HEK293 (cell line): ENCODE measurements around the gene KRTAP5-8.

ENCODE experiments used
- CTCF ChIA-PET: fragments of 350-600 bp; formaldehyde crosslinking; extraction: SDS; loops from one replicate; lab custom pipeline; 2021; ENCODE audit warnings: antibody characterized with exemption; lab: Yijun Ruan, JAX
- POLR2A ChIA-PET: fragments of 300-600 bp; formaldehyde crosslinking; extraction: SDS; loops from one replicate; lab custom pipeline; 2020; ENCODE audit warnings: antibody characterized with exemption, inconsistent platforms; lab: Yijun Ruan, JAX
- H3K27ac ChIP-seq: fragments of 200-500 bp; sonication (Bioruptor generic); 2 replicates; pipeline ENCODE4 v1.5.1; 2014; ENCODE audit warnings: low read depth, low read length, control low read depth, inconsistent platforms; ENCODE audit errors: extremely low read depth
- H3K36me3 ChIP-seq, 2 experiments: fragments of 200-500 bp in 1 of 2; sonication (Bioruptor generic) in 1 of 2; 1 replicate in 1 of 2; 2 replicates in 1 of 2; pipeline ENCODE4 v1.5.1; 2014 to 2017; ENCODE audit warnings: inconsistent platforms in 2 of 2, low read length in 2 of 2; ENCODE audit not compliant: control insufficient read depth in 2 of 2, insufficient read depth in 1 of 2
- H3K4me1 ChIP-seq: fragments of 200-500 bp; sonication (Bioruptor generic); 2 replicates; pipeline ENCODE4 v1.5.1; 2014; ENCODE audit warnings: mild to moderate bottlenecking, low read length, inconsistent platforms; ENCODE audit not compliant: control insufficient read depth, insufficient read depth
- H3K4me3 ChIP-seq: 2 replicates; pipeline ENCODE4 v1.5.1; 2011; ENCODE audit warnings: low read depth, mild to moderate bottlenecking, control low read depth, low read length, moderate library complexity
- H3K9me3 ChIP-seq: fragments of 200-500 bp; sonication (Bioruptor generic); 2 replicates; pipeline ENCODE4 v1.5.1; 2014; ENCODE audit warnings: low read depth, low read length, inconsistent platforms; ENCODE audit not compliant: control insufficient read depth, insufficient read depth
- ELK4 ChIP-seq: IDR thresholded peaks from 2 replicates; pipeline ENCODE4 v1.6.1; 2011; ENCODE audit warnings: mild to moderate bottlenecking, low read depth, low read length, borderline replicate concordance
- HOXC10 ChIP-seq: sonication (generic); formaldehyde crosslinking; IDR thresholded peaks from 2 replicates; pipeline ENCODE4 v1.8.1; 2023; ENCODE audit warnings: mild to moderate bottlenecking, missing genetic modification reagents
- KLF1 ChIP-seq: fragments of 450-650 bp; formaldehyde crosslinking; IDR thresholded peaks from 2 replicates; pipeline ENCODE4 v1.5.1; 2016; ENCODE audit warnings: missing biosample characterization, missing genetic modification characterization
- KLF17 ChIP-seq: fragments of 450-650 bp; formaldehyde crosslinking; IDR thresholded peaks from 2 replicates; pipeline ENCODE4 v1.5.1; 2016; ENCODE audit warnings: missing biosample characterization, missing genetic modification characterization
- MZF1 ChIP-seq: fragments of 450-650 bp; formaldehyde crosslinking; IDR thresholded peaks from 2 replicates; pipeline ENCODE4 v1.5.1; 2017; ENCODE audit warnings: missing biosample characterization, missing genetic modification characterization, borderline replicate concordance
- PRDM1 ChIP-seq: fragments of 450-650 bp; formaldehyde crosslinking; IDR thresholded peaks from 2 replicates; pipeline ENCODE4; 2016; ENCODE audit warnings: missing biosample characterization, missing genetic modification characterization
- PRDM6 ChIP-seq: fragments of 450-650 bp; formaldehyde crosslinking; IDR thresholded peaks from 2 replicates; pipeline ENCODE4 v1.5.1; 2017; ENCODE audit warnings: missing biosample characterization, missing genetic modification characterization
- RBAK ChIP-seq: fragments of 450-650 bp; formaldehyde crosslinking; IDR thresholded peaks from 2 replicates; pipeline ENCODE4 v1.5.1; 2016; ENCODE audit warnings: missing biosample characterization, missing genetic modification characterization
- REPIN1 ChIP-seq: fragments of 450-650 bp; formaldehyde crosslinking; IDR thresholded peaks from 2 replicates; pipeline ENCODE4 v1.5.1; 2017; ENCODE audit warnings: missing biosample characterization, missing genetic modification characterization, low read depth
- SP3 ChIP-seq: fragments of 450-650 bp; formaldehyde crosslinking; IDR thresholded peaks from 2 replicates; pipeline ENCODE4 v1.5.1; 2016; ENCODE audit warnings: missing biosample characterization, missing genetic modification characterization
- TSHZ1 ChIP-seq: fragments of 450-650 bp; formaldehyde crosslinking; IDR thresholded peaks from 2 replicates; pipeline ENCODE4 v1.5.1; 2016; ENCODE audit warnings: missing biosample characterization, missing genetic modification characterization, borderline replicate concordance
- YY1 ChIP-seq: fragments of 450-650 bp; formaldehyde crosslinking; IDR thresholded peaks from 2 replicates; pipeline ENCODE4 v1.5.1; 2018; ENCODE audit warnings: missing biosample characterization, missing genetic modification characterization
- ZBTB17 ChIP-seq: fragments of 450-650 bp; formaldehyde crosslinking; IDR thresholded peaks from 2 replicates; pipeline ENCODE4 v1.5.1; 2016; ENCODE audit warnings: missing biosample characterization, missing genetic modification characterization
- ZBTB7A ChIP-seq: fragments of 450-650 bp; formaldehyde crosslinking; IDR thresholded peaks from 2 replicates; pipeline ENCODE4 v1.5.1; 2016; ENCODE audit warnings: low read depth, missing biosample characterization, missing genetic modification characterization
- ZFP41 ChIP-seq: fragments of 450-650 bp; formaldehyde crosslinking; IDR thresholded peaks from 2 replicates; pipeline ENCODE4 v1.5.1; 2016; ENCODE audit warnings: missing biosample characterization, missing genetic modification characterization, borderline replicate concordance
- ZNF133 ChIP-seq: fragments of 450-650 bp; formaldehyde crosslinking; IDR thresholded peaks from 2 replicates; pipeline ENCODE4 v1.5.1; 2016; ENCODE audit warnings: missing biosample characterization, missing genetic modification characterization
- ZNF184 ChIP-seq: fragments of 450-650 bp; IDR thresholded peaks from 2 replicates; pipeline ENCODE4 v1.5.1; 2018; ENCODE audit warnings: missing biosample characterization, mild to moderate bottlenecking, missing genetic modification characterization
- ZNF280C ChIP-seq: fragments of 450-650 bp; formaldehyde crosslinking; IDR thresholded peaks from 2 replicates; pipeline ENCODE4 v1.5.1; 2016; ENCODE audit warnings: missing biosample characterization, missing genetic modification characterization
- ZNF623 ChIP-seq: fragments of 450-650 bp; formaldehyde crosslinking; IDR thresholded peaks from 2 replicates; pipeline ENCODE4 v1.5.1; 2016; ENCODE audit warnings: missing biosample characterization, missing genetic modification characterization
- ZNF747 ChIP-seq: fragments of 450-650 bp; formaldehyde crosslinking; IDR thresholded peaks from 2 replicates; pipeline ENCODE4 v1.5.1; 2016; ENCODE audit warnings: missing biosample characterization, missing genetic modification characterization
- ZNF777 ChIP-seq: fragments of 450-650 bp; formaldehyde crosslinking; IDR thresholded peaks from 2 replicates; pipeline ENCODE4 v1.5.1; 2017; ENCODE audit warnings: missing biosample characterization, missing genetic modification characterization, borderline replicate concordance
- ZNF843 ChIP-seq: fragments of 450-650 bp; formaldehyde crosslinking; IDR thresholded peaks from 2 replicates; pipeline ENCODE4 v1.5.1; 2016; ENCODE audit warnings: missing biosample characterization, missing genetic modification characterization
- ZXDB ChIP-seq: fragments of 450-650 bp; formaldehyde crosslinking; IDR thresholded peaks from 2 replicates; pipeline ENCODE4 v1.5.1; 2016; ENCODE audit warnings: missing biosample characterization, missing genetic modification characterization
- TF ChIP-seq, protein P1 (sequence below): fragments of 450-650 bp; formaldehyde crosslinking; IDR thresholded peaks from 2 replicates; pipeline ENCODE4 v1.5.1; 2016; ENCODE audit warnings: missing biosample characterization, missing genetic modification characterization

Gene KRTAP5-8

DNA sequence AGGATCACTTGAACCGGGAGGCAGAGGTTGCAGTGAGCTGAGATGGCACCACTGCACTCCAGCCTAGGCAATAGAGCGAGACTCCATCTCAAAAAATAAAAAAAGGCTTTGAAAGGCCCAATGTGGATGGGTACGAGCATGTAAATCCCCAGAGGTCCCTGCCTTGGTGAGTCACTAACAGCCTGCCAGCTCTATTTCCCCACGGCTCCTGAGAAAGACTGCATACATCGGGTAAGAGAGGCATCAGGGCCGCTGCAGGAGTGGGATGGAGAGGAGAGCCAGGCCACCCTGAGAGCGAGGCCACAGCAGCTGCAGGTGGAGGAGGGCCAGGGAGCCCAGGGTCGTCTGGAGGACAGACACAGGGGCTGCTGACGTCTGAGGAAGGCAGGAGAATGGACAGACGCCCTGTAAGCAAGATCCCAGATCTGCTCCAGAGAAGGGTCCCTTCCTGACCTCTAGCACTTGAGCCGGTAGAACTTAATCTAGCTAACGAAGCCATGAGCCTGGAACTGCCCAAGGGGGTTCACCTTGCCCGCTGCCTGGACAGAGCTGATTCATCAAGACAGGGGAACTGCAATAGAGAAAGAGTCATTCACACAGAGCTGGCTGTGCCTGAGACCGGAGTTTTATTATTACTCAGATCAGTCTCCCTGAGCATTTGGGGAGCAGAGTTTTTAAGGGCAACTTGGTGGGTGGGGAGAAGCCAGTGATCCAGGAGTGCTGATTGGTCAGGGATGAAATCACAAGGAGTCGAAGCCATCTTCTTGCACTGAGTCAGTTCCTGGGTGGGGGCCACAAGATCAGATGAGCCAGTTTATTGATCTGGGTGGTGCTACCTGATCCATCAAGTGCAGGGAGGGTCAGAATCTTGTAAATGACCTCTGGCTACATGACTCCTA, 5.3 kb downstream of the KRTAP5-8 start:
- ChIA-PET POLR2A (no interaction called here), CTCF (no interaction called here)
- no peaks in the 10 kb centered on the region for H3K9me3 ChIP-seq

DNA sequence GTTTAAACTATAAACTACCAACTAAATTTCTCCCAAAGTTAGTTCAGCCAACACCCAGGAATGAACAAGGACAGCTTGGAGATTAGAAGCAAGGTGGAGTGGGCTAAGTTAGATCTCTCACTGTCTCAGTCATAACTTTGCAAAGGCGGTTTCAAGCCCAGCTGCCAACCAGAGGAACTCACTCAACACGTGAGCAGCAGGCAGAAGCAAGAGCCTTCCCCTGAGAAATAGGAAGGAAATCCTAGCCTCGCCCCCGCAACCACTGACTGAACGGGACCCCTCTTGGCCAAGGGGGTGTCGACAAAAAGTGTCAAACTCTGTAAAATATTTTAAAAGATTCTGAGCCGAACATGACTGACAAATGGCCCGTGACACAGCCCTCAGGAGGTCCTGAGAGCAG, 6.0 kb downstream of the KRTAP5-8 start:
- POLR2A ChIA-PET: no interaction called here
- no peaks in the 10 kb centered on the region for H3K4me1 ChIP-seq
- no peak for TF ChIP-seq ZNF747 (tag by site-specific recombination)
- no peak for TF ChIP-seq RBAK (tag by site-specific recombination)
- no peak for TF ChIP-seq TSHZ1 (tag by site-specific recombination)
- no peak for TF ChIP-seq REPIN1 (tag by site-specific recombination)
- TF ChIP-seq ZBTB17: no peak
- TF ChIP-seq ZNF843: no peak
- no peak for TF ChIP-seq ZFP41 (tag by site-specific recombination)
- no peak for TF ChIP-seq ZNF777 (tag by site-specific recombination)
- TF ChIP-seq HOXC10 (CRISPR knock-in tag): no peak
- no peak for TF ChIP-seq SP3
- TF ChIP-seq YY1 (tag by site-specific recombination): no peak
- no peak for TF ChIP-seq KLF17 (tag by site-specific recombination)
- no peak for TF ChIP-seq KLF1
- no peak for TF ChIP-seq PRDM6 (tag by site-specific recombination)
- no peak for TF ChIP-seq ELK4
- no peak for TF ChIP-seq ZXDB
- H3K9me3 ChIP-seq: no peaks in the 10 kb centered on the region
- no peaks in the 10 kb centered on the region for H3K36me3 ChIP-seq
- no peak overlapping the region for H3K27ac ChIP-seq
- CTCF ChIA-PET: no interaction called here
- no peak overlapping the region for H3K4me3 ChIP-seq

More for the DNA sequence above, 5.3 kb downstream of the KRTAP5-8 start:
- Histone ChIP-seq H3K27ac (no peak overlapping the region), H3K4me3 (no peak overlapping the region)
- TF ChIP-seq ZBTB7A (no peak), ZNF280C (tag by site-specific recombination) (no peak), PRDM1 (no peak), ZNF623 (no peak), ZNF747 (tag by site-specific recombination) (no peak), ZNF184 (tag by site-specific recombination) (no peak), ZNF133 (tag by site-specific recombination) (no peak), MZF1 (tag by site-specific recombination) (no peak)
- TF ChIP-seq, protein P1, sequence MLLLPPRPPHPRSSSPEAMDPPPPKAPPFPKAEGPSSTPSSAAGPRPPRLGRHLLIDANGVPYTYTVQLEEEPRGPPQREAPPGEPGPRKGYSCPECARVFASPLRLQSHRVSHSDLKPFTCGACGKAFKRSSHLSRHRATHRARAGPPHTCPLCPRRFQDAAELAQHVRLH: no peak
- TF ChIP-seq, all 188 proteins: peak for 0
- Histone ChIP-seq H3K4me1 (no peaks in the 10 kb centered on the region), H3K36me3 (no peaks in the 10 kb centered on the region)
